K562 (cell line): ENCODE results near the gene JSRP1.

Source experiments
- FOXK2 ChIP-seq, 2 experiments: fragments of 450-650 bp; IDR thresholded peaks in 1 of 2; conservative IDR thresholded peaks in 1 of 2; 2 replicates each; pipeline ENCODE4 v1.6.1; 2016; ENCODE audit warnings: low read depth in 2 of 2, mild to moderate bottlenecking in 1 of 2
- MAFG ChIP-seq: fragments of 450-650 bp; conservative IDR thresholded peaks from 2 replicates; pipeline ENCODE4 v1.6.1; 2016; ENCODE audit warnings: missing genetic modification characterization, missing compliant biosample characterization
- SRF ChIP-seq, 2 experiments: fragments of 250-450, 450-650 bp in 1 of 2; sonication (Bioruptor Pico) in 1 of 2; sonication (generic) in 1 of 2; formaldehyde crosslinking; IDR thresholded peaks; 2 replicates each; pipeline versions ENCODE4 v1.5.0 to v1.5.1; 2020 to 2022; ENCODE audit warnings: mild to moderate bottlenecking in 1 of 2, missing genetic modification reagents in 1 of 2
- TAF1 ChIP-seq: IDR thresholded peaks from 2 replicates; pipeline ENCODE4 v1.6.1; 2011; ENCODE audit warnings: mild to moderate bottlenecking, low read length, moderate library complexity; ENCODE audit not compliant: insufficient read depth, control insufficient read depth, severe bottlenecking; ENCODE audit errors: extremely low read depth
- ZZZ3 ChIP-seq: fragments of 450-650 bp; IDR thresholded peaks from 2 replicates; pipeline ENCODE4 v1.6.1; 2016; ENCODE audit warnings: antibody characterized with exemption, mild to moderate bottlenecking, moderate library complexity

GRCh38 chr19:2286402-2287140, 30.4 kb upstream of the JSRP1 start:
- no peak for TF ChIP-seq SRF (CRISPR knock-in tag; IDR thresholded peaks at IDR 0.05)
- TF ChIP-seq TAF1, result no peak
- no peak for TF ChIP-seq MAFG (tag)
- TF ChIP-seq ZZZ3, result no peak
- no peak for TF ChIP-seq FOXK2 (conservative IDR thresholded peaks at IDR 0.05 in 1 of 2, IDR thresholded peaks at IDR 0.05 in 1 of 2; ENCODE audit: low read depth in 2 of 2)
